GM19099 (cell line): ENCODE measurements around the gene CCNC.

Experiments
- POLR2A ChIP-seq: IDR thresholded peaks from 3 replicates; pipeline ENCODE4 v1.6.1; 2011; ENCODE audit warnings: low read depth; ENCODE audit not compliant: insufficient read length; ENCODE audit errors: extremely low read depth

The CCNC gene

GRCh38 chr6:99522531-99522930 lies 45.9 kb downstream of the CCNC start:
- TF ChIP-seq POLR2A: no peak

DNA sequence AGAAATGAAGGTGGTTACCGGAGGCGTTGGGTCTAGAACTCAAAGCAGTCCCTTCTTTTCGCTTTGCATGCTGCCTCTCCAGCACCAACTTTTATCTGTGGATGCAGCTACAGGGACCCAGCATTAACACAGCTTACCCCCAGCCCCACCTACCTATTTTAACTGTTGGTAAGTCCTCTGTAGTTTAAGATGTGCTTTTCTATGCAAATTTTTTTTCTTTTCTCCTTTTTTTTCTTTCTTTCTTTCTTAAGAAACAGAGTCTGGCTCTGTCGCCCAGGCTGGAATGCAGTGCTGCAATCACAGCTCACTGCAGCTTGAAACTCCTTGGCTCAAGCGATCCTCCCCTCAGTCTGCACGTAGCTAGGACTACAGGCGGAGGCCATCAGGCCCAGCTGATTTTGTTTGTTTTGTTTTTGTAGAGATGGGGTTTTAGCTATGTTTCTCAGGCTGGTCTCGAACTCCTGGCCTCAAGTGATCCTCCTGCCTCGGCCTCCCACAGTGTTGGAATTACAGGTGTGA lies 46.8 kb downstream of the CCNC start:
- TF ChIP-seq POLR2A: no peak

- peak; percentile 97 for TF ChIP-seq POLR2A
These were observed 47.4 kb downstream of the CCNC start for GRCh38 chr6:99520855-99521632.

DNA sequence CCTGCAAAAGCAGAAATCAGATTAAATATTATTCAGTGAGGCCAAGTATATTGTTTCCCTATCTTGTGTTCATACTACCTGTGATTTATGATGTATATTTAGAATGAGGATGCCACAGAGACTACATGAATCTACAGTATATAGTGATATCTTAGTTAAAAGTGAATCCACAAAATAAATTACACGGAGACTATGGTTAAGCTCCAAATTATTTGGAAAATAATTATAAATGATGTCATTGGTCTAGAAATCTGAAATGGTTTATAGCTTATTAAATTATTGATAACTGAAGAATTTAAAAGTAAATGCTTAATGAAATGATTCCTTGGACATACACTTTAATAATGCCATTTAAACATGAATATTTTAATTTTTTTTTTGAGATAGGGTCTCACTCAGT lies 49.0 kb downstream of the CCNC start:
- TF ChIP-seq POLR2A: no peak

DNA sequence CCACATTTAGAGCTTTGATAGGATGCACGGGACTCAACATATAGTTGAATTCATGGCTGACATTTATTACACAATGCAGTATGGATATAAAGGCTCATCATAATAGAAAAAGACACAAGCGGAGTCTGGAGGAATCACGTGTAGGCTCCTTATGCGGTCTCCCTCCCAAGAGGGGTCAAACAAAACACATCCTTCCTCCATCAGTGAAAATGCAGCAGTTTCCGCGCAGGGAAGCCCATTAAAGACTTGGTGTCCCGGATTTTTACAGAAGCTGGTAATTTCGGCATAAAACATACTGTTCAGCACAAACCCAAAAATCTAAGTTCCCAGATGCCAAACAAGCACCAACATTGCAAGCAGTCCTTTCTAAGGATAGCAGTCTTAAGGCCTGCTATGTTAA lies 54.4 kb downstream of the CCNC start:
- no peak for TF ChIP-seq POLR2A

DNA sequence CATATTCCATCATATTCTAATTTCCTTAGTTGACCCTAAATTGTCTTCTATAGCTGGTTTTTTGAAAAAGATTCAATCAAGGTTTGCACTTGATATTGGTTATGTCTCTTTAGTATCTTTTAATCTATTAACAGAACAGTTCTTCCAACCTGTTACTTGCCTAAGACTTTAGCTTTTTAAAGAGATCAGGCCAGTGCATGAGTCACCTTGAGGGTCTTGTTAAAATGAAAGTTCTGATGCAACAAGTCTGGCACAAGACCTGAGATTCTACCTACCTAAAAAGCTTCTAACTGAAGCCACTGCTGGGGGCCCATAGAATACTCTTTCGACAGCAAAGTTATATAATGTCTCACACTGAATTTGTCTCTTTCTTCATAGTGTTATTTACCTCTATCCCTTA lies 56.4 kb downstream of the CCNC start:
- TF ChIP-seq POLR2A: no peak

GRCh38 chr6:99507648-99508047 lies 60.8 kb downstream of the CCNC start:
- no peak for TF ChIP-seq POLR2A

GRCh38 chr6:99501762-99502161 lies 66.7 kb downstream of the CCNC start:
- no peak for TF ChIP-seq POLR2A

DNA sequence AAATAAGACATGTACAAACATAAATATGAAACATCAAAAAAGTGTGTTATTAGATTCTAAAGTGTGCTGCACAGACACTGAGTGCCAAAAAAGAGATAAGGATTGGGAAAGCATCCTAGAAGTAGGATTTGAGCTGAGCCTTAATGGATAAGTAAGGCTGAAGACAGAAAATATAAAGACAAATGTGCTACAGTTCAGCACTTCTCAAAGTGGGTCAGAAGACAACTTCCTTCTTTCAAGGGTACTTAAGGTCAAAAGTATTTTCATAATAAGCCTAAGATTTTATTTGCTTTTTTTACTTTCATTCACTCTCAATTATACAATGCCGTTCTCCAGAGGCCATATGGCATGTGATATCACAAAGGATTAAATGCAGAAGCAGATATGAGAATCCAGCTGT lies 70.0 kb downstream of the CCNC start:
- no peak for TF ChIP-seq POLR2A

DNA sequence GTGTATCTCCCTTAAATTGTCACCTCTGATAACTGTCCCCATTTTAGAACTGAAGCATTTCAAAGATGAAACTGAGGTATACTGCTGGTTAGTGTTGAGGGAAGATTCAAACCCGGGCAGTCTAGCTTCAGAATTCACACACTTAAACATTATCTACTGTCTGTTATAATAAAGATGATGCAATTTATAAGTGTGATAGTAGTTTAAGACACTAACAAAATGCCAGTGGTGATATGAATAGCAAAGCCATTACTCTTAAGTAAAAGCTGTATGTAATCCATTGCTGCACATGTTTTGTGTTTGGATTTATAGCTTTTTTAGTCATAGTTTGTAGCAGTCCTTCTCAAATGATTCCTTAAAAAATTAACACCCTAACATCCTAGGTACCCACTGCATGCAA lies 73.0 kb downstream of the CCNC start:
- TF ChIP-seq POLR2A: no peak
